Aorta (tissue), 5 donors: ENCODE measurements around the gene ASCL5. TPM values are rescaled to one million over a fixed set of nuclear protein-coding genes. Genes with fewer than 3 reads are reported as not detected.

Source experiments
- ATAC-seq: fragments of 200-7000 bp; cut with Tn5 transposase; one replicate; pipeline ENCODE4 v1.9.1; 2022; ENCODE audit warnings: moderate library complexity; ENCODE audit not compliant: low FRiP score
- DNase-seq, 2 donors: peaks; one replicate each; pipeline ENCODE4 v3.0.0-alpha.2; 2020
- H3K27ac ChIP-seq, 2 donors: one replicate each; pipeline ENCODE4 v1.5.1; 2013; ENCODE audit warnings: low read length in 2 of 2, mild to moderate bottlenecking in 2 of 2, moderate library complexity in 2 of 2, control low read depth in 1 of 2, inconsistent platforms in 1 of 2, low read depth in 1 of 2
- H3K27me3 ChIP-seq, 2 donors: one replicate each; pipeline ENCODE4 v1.6.1; 2013; ENCODE audit warnings: control low read depth in 1 of 2, low read length in 1 of 2, mild to moderate bottlenecking in 1 of 2, moderate library complexity in 1 of 2; ENCODE audit not compliant: insufficient read depth in 2 of 2, control insufficient read depth in 1 of 2
- H3K36me3 ChIP-seq, 2 donors: one replicate each; pipeline ENCODE4 v1.6.1; 2013; ENCODE audit warnings: control low read depth in 1 of 2, low read length in 1 of 2, mild to moderate bottlenecking in 1 of 2; ENCODE audit not compliant: insufficient read depth in 2 of 2, control insufficient read depth in 1 of 2
- H3K4me1 ChIP-seq, 2 donors: one replicate each; pipeline ENCODE4 v1.6.1; 2013; ENCODE audit warnings: low read length in 2 of 2, control low read depth in 1 of 2, mild to moderate bottlenecking in 1 of 2, moderate library complexity in 1 of 2; ENCODE audit not compliant: insufficient read depth in 2 of 2, control insufficient read depth in 1 of 2
- H3K4me3 ChIP-seq, 2 donors: one replicate each; pipeline ENCODE4 v1.5.1; 2013; ENCODE audit warnings: low read length in 2 of 2, control low read depth in 1 of 2, mild to moderate bottlenecking in 1 of 2
- H3K9me3 ChIP-seq: one replicate; pipeline ENCODE4 v1.6.1; 2013; ENCODE audit warnings: mild to moderate bottlenecking, low read length; ENCODE audit not compliant: control insufficient read depth
- WGBS, 2 donors: extraction: QIAGEN DNeasy Blood & Tissue Kit; methylation state at CpG; one replicate each; pipeline ENCODE4 v1.1.7; 2013; 5-methylcytosine and 5-hydroxymethylcytosine counted together
- intact Hi-C, 2 donors: fragments of 100-400 bp; cut with DNase I; formaldehyde crosslinking; loops; one replicate each; pipeline versions ENCODE4 v1.14.2 to v1.15.0; 2022
- polyA plus RNA-seq, 2 donors: library from polyadenylated mRNA; stranded (reverse); fragments of 200-250 nt; gene quantifications; one replicate each; pipeline ENCODE4 v1.2.3, GENCODE V29; 2013
- total RNA-seq, 2 donors: library from RNA; stranded (reverse); fragmentation: NEBNext Ultra II Directional; extraction: Animal tissue kit (Norgen Biotek cat#: 25700); gene quantifications; one replicate each; pipeline ENCODE4 v1.2.1, GENCODE V29; 2021
- donor health status: healthy with polysubstance abuse.
- donor health status: Bipolar disorder and iron deficiency.
- donor health status: DM: no; HTN: no; CAD: no.
- donor health status: DM: no; HTN: no; CAD: no.
- donor health status: DM: yes; HTN: yes; CAD: no.

The ASCL5 gene
- total and polyA plus RNA-seq, 4 donors: 0.28 TPM; not detected in 3

DNA sequence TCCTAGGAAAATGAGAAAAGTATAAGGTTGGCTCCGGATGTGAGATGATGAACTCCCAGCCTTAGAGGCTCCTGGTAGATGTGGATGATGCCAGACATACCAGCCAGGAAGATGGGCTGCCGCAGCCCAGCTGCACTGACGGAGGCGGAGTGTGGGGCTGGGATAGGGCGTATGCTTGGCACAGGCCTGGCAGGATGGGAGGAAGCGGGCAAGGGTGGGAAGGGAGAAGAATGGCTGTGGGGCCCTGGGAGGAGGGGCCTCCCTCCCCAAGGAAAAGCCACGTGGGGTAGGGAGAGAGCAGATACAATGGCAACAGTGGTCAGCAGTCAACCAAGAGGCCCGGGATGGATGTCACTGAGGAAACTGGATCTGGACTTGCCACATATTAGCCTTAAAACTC, 62.2 kb downstream of the ASCL5 start:
- 89% methylated on average over 8 of the region's 8 CpGs for WGBS, 2 donors
- H3K4me1 ChIP-seq: no peaks in the 10 kb centered on the region

More for the DNA sequence above, 62.2 kb downstream of the ASCL5 start:
- Histone ChIP-seq H3K27me3 (no peaks in the 10 kb centered on the region), H3K36me3 (no peaks in the 10 kb centered on the region), H3K9me3 (no peaks in the 10 kb centered on the region), H3K27ac (no peak overlapping the region), H3K4me3 (no peak overlapping the region)
- intact Hi-C loops: no loop called here
- ATAC-seq: no peak
- no peak for DNase-seq

Other genes starting within 250 kb of the ASCL5 start
- under 1 TPM; 0.36 to 0.45 TPM for gene INAVA, start 232.3 kb downstream of the ASCL5 start, total RNA-seq
- gene INAVA, start 232.3 kb downstream of the ASCL5 start, polyA plus RNA-seq: 10 to 100 TPM in 1 of 2 donors, under 1 TPM in 1; 0.46 to 23.3 TPM
- gene KIF21B, start 103.5 kb downstream of the ASCL5 start, total RNA-seq: 1 to 10 TPM; 4.0 to 4.6 TPM
- under 1 TPM; 0.31 to 0.63 TPM for gene KIF21B, start 103.5 kb downstream of the ASCL5 start, polyA plus RNA-seq
- gene CACNA1S, start 14.8 kb downstream of the ASCL5 start, total RNA-seq: not detected
- not detected for gene CACNA1S, start 14.8 kb downstream of the ASCL5 start, polyA plus RNA-seq
- 10 to 100 TPM; 36.3 to 47.4 TPM for gene TMEM9, start 27.3 kb upstream of the ASCL5 start, total RNA-seq
- gene TMEM9, start 27.3 kb upstream of the ASCL5 start, polyA plus RNA-seq: 10 to 100 TPM; 43.1 to 77.7 TPM
- under 1 TPM; 0.12 to 0.19 TPM for gene IGFN1, start 63.6 kb upstream of the ASCL5 start, total RNA-seq
- gene IGFN1, start 63.6 kb upstream of the ASCL5 start, polyA plus RNA-seq: under 1 TPM; 0.03 to 0.50 TPM
- under 1 TPM; 0.16 to 0.39 TPM for gene PKP1, start 156.3 kb upstream of the ASCL5 start, total RNA-seq
- under 1 TPM; 0.08 to 0.25 TPM for gene PKP1, start 156.3 kb upstream of the ASCL5 start, polyA plus RNA-seq